Brain pericyte (primary cell): ENCODE measurements around the gene C1orf115.
"Not testable (repeated sequence)": the region's sequence is repeated elsewhere in the genome, so short reads cannot be mapped to it uniquely, and the experiment has no call there.

ENCODE experiments used
- DNase-seq: peaks from one replicate; pipeline ENCODE4 v3.0.0-alpha.2; 2012; ENCODE audit warnings: low read depth, low spot score

C1orf115 gene, protein sequence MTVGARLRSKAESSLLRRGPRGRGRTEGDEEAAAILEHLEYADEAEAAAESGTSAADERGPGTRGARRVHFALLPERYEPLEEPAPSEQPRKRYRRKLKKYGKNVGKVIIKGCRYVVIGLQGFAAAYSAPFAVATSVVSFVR

DNA sequence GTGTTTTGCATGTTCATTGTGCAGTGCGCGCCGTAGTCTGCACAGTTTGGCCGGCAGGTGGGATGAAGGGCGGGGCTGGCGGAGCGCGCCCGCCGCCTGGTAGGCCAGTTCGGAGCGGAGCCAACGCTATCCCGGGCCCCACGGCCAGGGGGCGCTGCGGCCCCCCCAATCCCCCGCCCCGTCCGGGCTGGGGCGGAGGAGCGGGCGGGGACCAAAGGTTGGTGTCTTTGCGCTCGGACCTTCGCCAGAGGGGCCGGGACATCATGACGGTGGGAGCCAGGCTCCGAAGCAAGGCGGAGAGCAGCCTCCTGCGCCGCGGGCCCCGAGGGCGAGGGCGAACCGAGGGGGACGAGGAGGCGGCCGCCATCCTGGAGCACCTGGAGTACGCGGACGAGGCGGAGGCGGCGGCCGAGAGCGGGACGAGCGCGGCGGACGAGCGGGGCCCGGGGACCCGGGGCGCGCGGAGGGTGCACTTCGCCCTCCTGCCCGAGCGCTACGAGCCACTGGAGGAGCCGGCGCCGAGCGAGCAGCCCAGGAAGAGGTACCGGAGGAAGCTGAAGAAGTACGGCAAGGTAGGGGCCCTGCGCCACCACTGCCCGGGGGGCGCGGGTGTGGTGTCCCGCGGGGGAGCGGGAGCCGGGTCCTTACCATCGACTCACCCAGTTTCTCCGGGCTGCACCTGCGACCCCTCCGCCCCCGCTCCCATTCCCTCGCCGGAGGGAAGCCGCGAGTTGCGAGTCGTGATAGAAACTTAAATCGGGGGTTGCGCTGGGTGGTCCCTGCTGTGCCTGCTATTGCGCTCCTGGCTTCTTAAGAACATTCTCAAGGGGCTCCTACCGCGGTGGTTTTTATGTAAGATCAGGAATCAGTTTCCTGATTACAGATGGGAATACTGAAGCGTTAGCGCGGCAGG is at the start of gene C1orf115:
Gene C1orf115, plus strand, starts transcription at position 224 of the 913 bp plus-strand sequence. Its CDS starts 40 bp downstream, at position 264.
- no peak for DNase-seq

DNA sequence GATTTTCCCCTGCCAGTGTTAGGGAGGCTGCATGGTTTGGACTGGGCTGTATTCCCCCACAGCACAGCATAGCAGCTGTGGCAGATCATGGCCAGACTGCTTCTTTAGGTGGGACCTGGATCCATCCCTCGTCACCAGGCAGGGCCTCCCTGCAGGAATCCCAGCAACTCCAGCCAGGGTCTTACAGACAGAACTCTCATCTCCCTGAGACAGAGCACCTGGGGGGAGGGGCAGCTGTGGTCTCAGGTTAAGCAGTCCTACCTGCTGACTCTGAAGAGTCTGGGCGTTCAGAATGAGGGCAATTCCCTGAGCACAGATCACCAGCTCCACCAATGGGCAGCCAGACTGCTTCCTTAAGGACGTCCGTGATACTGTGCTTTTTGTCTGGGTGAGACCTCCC is 47.9 kb upstream of the C1orf115 start:
- no peak for DNase-seq

DNA sequence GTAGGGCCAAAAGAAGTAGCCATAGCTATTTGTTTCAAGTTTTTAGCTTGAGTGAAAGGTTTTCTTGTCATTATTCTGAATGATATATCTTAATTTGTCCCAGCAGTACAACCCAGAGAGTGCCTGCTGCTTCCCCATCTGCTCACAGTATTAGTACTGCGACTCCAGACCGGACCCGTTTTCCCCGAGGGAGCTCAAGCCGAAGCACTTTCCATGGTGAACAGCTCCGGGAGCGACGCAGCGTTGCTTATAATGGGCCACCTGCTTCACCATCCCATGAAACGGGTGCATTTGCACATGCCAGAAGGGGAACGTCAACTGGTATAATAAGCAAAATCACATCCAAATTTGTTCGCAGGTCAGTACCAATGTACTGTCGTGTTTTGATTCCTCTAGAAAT is 37.2 kb upstream of the C1orf115 start:
- DNase-seq = no peak

DNA sequence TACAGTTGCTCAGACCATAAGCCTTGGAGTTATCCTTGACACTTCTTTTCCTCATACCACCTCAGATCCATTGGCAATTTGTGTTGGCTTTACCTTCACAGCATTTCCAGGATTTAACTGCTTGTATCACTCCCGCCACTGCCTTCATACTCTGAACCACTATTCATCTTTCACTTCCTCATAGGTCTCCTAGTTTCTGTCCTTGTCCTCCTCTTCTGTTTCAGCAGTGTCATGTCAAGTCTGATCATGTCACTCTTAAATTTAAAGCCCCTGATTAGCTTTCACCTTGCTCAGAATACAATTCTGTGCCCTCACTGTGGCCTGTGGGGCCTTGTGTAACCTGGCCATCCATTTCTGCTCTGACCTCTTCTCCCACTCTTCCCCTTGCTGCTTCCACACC is 34.7 kb upstream of the C1orf115 start:
- DNase-seq = no peak

DNA sequence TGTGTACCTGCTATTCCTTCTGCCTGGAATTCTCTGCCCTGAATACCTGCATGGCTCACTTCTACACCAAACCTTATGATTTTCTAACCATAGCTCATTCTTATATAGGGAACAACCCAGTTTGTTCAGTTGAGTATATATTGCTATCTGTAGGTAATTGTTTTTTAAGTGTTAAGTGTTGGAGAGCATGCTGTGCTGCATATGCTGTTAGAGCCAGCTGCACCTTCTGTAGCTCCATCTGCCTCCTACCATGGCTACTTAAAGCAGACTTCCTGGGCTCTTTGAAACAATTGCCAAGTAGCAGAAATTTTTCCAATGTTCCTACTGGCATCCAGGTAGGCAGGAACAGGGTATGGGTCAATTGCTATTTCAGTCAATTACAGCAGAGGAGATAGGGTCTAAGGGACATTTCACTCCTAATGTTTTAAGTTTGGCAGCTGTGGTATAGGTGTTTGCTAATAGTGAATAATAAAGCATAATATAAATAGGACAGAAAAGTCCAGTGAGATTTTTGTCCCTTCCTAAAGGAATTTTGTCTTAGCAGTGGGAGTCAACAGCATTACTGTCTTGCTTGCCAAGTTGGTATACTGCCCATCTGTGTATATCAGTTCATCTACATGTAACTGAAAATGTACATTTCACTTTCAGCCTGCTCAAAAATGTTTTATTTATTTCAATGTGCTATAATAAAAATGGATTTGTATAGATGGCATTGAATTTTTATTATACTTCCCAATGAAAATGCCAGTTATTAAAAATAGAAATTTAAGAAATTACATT is 34.0 kb upstream of the C1orf115 start:
- no peak for DNase-seq

DNA sequence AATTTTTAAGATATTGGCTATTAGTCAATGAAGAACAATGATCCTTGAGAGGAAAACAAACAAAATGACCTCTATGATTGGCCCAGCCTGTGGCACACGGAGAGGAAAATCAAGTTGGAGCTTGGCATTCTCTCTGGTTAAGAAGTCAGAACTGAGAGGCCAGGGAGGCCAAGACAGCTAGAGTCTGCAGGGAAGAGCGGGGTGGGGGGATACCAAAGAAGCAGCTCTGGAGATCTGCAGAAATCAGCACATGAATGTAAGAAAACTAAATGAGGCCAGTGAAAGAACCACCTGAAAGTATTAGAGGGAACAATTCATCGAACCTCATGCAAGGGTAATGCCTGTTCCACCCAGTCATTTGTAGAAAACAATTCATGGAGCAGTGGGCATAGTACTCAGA is 23.8 kb upstream of the C1orf115 start:
- no peak for DNase-seq

DNA sequence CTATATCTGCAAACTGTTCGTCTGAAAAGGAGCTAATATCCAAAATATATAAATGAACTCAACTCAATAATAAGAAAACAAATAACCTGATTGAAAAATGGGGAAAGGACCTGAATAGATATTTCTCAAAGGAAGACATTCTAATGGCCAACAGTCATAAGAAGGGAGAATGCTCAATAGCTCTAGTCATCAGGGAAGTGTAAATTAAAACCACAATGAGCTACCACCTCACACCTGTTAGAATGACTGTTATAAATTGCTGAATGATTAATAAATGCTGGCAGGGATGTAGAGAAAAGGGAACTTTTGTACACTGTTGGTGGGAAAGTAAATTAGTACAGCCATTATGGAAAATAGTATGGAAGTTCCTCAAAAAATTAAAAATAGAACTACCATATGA is 21.2 kb upstream of the C1orf115 start:
- no peak for DNase-seq

DNA sequence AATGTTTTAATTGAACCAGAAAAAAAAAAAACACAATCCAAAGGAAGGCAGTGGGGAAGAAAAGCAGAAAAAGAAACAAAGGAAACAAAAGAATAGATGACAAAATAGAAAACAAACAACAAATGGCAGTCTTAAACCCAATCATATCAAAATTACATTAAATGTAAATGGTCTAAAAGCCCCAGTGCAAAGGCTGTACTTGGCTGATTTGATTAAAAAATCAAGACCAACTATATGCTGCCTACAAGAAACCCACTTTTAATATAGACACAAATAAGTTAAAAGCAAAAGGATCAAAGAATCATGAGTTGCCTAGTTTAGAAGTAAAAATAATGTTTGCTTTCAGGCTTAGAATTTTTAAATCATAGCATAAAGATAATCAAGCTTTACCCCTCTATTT is 19.8 kb upstream of the C1orf115 start:
- no peak for DNase-seq

DNA sequence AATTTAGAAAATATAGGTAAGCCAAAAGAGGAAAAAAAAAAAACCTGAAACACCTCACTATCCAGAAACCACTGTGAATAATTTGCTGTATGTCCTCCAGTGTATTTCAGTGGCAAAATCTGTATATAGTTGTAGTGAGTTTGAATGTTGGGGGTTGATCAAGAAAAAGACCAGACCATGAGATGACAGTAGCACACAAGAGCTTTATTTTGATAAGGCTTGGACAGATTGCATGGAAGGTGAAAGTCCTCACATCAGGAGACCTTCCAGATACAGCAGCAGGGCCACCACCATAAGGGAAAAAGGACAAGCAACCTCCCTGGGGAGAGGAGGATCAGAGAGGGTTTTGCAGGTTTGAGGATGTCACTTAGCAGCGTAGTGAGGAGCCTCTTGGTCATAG is 16.2 kb upstream of the C1orf115 start:
- DNase-seq = no peak

DNA sequence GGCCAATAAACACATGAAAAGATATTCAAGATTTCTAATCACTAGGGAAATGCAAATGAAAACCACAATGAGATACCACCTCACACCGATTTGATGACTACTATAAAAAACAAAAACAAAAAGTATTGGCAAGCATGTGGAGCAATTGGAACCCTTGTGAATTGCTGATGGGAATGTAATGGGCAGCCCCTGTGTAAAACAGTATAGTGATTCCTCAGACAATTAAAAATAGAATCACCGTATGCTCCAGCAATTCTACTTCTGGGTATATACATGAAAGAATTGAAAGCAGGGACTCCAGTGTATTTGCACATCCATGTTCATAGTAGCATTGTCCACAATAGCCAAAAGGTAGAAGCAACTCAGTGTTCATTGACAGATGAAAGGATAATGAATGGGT is 12.9 kb upstream of the C1orf115 start:
- no peak for DNase-seq

DNA sequence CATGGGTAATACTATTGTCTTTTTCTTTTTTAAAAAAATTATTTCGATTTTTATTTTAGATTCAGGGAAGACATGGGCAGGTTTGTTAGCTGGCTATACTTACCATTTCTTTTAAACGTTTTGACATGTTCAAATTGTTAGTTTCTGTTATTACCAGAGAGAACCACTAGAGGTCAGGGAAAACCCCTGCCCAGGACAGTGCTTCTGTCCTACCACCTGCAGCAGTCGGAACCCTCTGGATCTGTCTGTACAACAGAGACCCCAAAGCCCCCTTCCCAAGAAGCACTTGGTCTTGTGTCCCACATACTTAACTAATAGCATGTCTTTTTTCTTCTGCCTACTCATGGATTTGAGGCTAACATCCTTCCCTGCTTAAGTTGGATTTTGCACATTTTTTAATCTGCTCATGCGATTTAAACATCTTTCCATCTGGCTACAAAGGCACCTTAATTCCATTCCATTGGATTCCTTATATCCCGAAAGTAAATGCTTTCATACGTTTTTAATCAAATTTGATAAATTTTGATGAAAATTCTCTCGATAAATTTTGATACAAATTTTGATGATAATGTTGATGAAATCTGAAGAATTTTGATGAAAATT is 10.0 kb upstream of the C1orf115 start:
- DNase-seq = no peak

DNA sequence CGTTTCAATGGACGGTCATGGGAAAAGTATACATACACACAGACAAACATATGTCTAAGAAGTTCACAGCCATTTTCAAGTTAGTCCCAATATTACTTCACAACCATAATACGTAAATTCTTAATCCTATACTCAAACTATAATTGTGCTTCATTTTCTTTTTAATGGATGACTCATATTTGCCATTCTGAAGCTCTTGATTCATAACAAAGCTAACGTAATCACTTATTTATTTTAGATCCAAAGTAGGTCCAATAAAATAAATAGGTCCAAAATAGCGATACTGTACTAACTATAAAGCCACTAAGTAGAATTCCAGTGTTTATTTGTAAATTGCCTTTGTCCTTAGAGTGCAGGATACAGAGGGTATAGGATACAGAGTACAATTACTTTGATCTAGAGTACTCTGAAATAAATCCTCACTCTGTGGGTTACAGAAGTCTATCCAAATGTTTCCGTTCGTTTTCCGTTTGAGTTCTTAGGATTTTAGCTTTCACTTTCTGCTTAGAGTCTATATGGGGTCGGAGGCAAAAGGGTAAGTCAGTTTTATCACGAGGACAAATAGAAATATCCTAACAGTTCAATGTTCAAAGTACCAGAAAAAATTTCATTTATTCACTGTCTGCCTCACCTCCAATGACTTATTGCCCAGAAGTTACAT is 8.8 kb upstream of the C1orf115 start:
- no peak for DNase-seq

DNA sequence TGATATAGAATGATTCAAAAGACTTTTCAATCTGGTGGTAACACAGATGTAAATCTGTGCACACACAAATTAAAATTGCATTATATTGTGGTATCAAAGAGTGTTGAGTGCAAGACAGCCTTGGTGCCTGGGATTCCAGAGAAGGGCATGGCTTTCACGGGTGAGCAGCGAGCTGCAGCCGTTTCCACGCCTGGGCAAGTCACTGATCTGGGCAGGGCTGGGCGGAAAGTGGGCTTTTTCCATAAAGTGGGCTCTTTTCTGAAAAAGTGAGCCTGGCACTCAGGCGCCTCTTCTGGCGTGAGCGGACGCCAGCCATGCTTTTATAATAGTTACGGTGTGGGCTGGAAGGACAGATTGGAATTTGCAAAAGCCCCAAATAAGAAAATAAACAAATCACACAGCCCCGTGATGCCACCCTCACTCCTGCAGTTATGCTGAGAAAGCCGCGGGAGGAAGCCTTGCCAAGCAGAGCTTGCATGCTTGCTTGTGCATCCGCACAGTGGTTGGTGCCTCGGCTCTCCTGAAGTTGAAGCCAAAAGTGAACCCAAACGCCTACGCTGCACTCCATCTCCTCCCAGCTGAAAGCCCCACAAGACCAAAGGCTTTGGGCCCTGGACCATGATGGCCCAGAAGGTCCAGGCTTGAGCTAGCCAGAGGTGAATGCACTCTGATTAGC is 7.1 kb upstream of the C1orf115 start:
- DNase-seq = no peak

DNA sequence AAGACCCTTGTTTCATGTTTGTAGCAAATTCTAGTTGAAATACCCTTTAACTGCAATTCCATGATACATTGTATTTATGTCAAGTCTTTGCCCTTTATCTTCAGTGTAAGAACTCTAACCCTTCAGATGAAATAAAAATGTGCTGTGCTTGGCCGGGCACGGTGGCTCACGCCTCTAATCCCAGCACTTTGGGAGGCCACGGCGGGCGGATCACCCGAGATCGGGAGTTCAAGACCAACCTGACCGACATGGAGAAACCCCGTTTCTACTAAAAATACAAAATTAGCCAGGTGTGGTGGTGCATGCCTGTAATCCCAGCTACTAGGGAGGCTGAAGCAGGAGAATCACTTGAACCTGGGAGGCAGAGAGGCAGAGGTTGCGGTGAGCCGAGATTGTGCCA is 6.4 kb upstream of the C1orf115 start:
- DNase-seq = not testable (repeated sequence)

DNA sequence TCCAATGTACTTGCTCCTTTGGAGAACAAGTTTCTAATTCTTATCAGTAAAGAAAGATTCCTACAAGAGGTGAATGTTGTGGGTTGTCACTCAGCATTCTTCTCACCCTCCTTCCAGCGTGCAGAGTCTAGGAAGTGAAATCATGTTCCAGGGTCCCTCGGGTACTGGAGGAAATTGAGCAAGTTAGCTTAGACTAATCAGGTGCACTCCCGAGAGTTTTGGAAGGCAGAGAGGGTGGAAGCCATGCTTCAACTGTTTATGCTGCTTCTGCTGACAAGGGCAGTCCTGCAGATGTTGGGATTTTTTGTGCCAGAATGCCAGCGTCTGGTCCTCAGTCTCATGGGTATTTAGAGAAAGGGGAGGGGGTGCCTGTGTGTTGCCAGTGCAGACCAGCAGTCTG is 5.3 kb upstream of the C1orf115 start:
- no peak for DNase-seq

DNA sequence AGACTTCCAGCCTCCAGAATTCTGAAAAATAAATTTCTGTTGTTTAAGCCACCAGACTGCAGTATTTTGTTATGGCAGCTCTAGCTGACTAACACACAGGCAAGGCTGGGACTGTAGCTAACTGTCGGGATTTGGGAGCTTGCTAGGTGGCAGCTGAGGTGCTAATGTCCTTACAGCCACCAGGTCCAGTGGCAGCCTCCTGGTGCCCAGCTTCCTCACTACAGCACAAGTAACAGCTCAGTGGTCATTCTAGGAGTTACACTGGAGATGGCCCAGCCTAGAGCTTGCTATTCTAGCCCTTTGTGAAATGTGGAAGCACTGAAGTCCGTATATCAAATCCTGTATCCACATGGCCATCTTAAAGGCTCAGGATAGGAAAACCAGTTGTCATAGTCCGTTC is 4.3 kb upstream of the C1orf115 start:
- no peak for DNase-seq

DNA sequence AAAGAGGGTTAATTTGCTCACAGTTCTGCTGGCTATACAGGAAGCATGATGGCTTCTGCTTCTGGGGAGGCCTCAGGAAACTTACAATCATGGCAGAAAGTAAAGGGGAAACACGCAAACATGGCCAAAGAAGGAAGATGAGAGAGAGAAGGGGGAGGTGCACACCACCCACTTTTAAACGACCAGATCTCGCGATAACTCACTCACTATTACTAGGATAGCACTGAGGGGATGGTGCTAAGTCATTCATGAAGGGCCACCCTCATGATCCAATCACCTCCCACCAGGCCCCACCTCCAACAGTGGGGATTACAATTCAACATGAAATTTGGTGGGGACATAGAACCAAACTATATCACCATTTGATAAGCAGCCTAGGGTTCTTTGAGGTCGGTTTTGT is 2.4 kb upstream of the C1orf115 start:
- DNase-seq = no peak

DNA sequence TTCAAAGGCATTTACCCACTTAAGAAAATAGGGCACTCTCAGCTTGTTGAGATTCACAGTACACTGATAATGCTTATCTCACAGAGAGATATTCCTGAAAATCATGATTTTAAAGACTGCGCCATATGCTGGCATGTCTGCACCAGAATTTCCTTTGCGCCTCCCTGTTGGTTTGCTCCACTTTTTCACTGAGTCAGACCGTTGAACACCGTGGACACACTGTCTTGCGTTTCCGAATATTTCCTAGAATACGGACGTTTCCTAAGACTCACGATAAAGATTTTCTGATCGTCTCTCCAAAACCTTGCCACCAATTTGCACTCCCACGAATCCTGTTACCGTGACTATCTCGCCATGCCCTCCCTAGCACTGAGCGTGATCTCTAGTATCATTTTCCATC is 497 bp upstream of the C1orf115 start:
- DNase-seq = no peak

DNA sequence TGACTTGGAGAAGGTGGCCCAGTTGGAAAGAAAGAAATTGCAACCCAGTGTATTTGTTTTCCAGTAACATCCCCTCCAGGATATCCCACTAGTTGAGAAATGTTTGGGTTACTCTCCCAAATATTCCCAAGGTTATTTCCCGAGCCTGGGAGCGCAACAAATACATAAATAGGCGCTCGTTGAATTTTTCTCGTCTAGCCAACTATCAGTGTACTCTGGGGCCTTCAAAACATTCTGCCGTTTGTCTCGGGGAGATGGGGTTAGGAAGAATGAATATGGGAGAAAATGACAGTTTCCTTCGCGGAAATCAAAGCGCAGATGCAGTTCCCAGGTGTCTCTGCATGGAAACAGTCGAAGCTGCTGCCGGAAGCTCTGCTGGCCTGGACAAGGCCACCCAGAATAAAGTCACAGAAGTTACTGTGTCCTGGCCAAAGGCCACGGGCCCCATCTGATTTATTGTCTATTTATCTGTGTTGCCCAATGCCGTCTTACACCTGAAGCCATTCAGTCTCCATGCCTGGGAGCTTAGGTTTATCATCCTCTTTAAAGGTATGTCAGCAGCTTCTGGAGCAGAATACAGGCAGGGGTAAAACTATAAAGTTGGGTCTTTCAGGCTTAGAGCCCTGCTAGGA is 1.0 kb downstream of the C1orf115 start:
- DNase-seq = no peak

DNA sequence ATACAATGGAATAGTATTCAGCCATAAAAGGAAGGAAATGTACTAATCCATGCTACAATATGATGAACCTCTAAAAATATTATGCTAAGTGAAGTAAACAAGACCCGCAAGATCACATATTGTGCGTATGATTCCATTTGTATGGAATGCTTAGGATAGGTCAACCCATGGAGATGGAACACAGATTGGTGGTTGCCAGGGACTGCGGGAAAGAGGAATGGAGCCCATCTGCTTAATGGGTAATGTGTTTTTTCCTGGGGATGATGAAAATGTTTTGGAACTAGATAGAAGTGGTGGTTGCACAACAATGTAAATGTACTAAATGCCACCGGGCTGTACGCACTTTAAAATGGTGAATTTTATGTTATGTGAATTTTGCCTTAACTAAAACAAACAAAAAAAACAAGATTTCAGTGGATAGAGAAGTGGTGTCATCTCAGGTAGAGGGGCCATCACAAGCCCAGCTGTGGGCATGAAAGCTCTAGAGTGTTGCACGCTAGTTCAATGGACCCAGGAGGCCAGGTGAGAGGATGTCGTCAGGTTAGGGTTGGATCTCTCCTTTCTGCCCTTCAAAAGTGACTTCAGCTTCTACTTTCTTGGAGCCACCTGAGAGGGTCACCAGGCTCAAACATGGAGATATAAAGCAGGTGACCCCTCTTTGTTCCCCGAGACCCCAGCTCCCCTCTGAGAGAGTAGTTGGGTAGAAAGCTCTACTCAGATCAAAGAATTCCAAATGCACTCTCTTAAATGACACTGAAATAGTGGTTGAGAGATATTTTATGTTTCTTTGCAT is 2.5 kb downstream of the C1orf115 start:
- DNase-seq = no peak
